Measurements from ENCODE around the gene VOPP1. TPM values are rescaled to one million over a fixed set of nuclear protein-coding genes. Genes with fewer than 3 reads are reported as not detected.

VOPP1 gene
- total RNA-seq, 2 experiments from 2014 or later, result 32.6 to 34.7 TPM

- POLR2A ChIA-PET, result interaction anchor here (1.1 to 2.5 kb wide), 5 partner anchors 11 to 152 kb away, joined by 3 to 10 read pairs (median 7); no protein-coding TSS in a partner anchor
- H3K27ac Mint-ChIP-seq, result no peak overlapping the region
- H3K36me3 Mint-ChIP-seq (ENCODE audit: low read depth), result peaks cover 20% of the 10 kb centered on the region
- DNase-seq (no peak), ATAC-seq (no peak)
- peaks cover 33% of the 10 kb centered on the region for H3K4me1 Mint-ChIP-seq (ENCODE audit: low read depth)
- no peak overlapping the region for H3K4me3 Mint-ChIP-seq
- TF ChIP-seq, protein P1, sequence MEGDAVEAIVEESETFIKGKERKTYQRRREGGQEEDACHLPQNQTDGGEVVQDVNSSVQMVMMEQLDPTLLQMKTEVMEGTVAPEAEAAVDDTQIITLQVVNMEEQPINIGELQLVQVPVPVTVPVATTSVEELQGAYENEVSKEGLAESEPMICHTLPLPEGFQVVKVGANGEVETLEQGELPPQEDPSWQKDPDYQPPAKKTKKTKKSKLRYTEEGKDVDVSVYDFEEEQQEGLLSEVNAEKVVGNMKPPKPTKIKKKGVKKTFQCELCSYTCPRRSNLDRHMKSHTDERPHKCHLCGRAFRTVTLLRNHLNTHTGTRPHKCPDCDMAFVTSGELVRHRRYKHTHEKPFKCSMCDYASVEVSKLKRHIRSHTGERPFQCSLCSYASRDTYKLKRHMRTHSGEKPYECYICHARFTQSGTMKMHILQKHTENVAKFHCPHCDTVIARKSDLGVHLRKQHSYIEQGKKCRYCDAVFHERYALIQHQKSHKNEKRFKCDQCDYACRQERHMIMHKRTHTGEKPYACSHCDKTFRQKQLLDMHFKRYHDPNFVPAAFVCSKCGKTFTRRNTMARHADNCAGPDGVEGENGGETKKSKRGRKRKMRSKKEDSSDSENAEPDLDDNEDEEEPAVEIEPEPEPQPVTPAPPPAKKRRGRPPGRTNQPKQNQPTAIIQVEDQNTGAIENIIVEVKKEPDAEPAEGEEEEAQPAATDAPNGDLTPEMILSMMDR (IDR thresholded peaks at IDR 0.05), result no peak
- no peaks in the 10 kb centered on the region for H3K9me3 Mint-ChIP-seq
- H3K27me3 Mint-ChIP-seq, result no peaks in the 10 kb centered on the region
- CTCF ChIA-PET, result no interaction called here
- intact Hi-C loops (cut with micrococcal nuclease), result no loop called here
Observed at GRCh38 chr7:55517936-55518689, 54.2 kb downstream of the VOPP1 start.

GRCh38 chr7:55517191-55517633, 55.1 kb downstream of the VOPP1 start:
- POLR2A ChIA-PET, result interaction anchor here (0.6 to 2.0 kb wide), 5 partner anchors 10 to 151 kb away, joined by 3 to 9 read pairs (median 5); no protein-coding TSS in a partner anchor
- CTCF ChIA-PET, result interaction anchor here (2.7 kb wide), 1 partner anchor 11 kb away, joined by 7 read pairs; no protein-coding TSS in a partner anchor

DNA sequence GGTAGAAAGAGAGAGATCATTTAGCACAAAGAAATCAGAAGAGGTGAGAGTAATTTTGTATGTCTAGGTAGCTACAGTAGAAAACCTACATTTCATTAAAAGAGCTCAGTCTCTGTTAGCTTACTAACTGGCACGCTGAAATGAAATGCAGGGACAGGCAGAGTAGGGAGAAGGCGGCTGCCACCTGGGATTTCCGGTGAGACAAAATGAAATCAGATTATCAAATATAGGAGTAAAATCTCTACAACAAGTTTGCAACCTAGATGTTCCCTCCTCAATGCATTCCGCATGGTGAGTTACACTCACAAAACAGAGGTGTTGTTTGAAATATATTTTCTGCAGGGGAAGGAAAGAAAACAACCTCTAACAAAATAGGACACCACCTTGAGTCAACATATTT, 55.9 kb downstream of the VOPP1 start:
- H3K36me3 Mint-ChIP-seq (ENCODE audit: low read depth), result peaks cover 20% of the 10 kb centered on the region
- DNase-seq (no peak), ATAC-seq (no peak)
- CTCF ChIA-PET, result interaction anchor here (1.8 to 2.7 kb wide), 2 partner anchors 8 to 10 kb away, joined by 5 to 7 read pairs; no protein-coding TSS in a partner anchor
- POLR2A ChIA-PET, result interaction anchor here (0.6 to 2.0 kb wide), 4 partner anchors 9 to 151 kb away, joined by 3 to 9 read pairs (median 6); no protein-coding TSS in a partner anchor
- H3K27ac Mint-ChIP-seq, result peak overlapping the region; percentile 11
- intact Hi-C loops (cut with micrococcal nuclease), result no loop called here
- H3K27me3 Mint-ChIP-seq, result no peaks in the 10 kb centered on the region
- peaks cover 31% of the 10 kb centered on the region for H3K4me1 Mint-ChIP-seq (ENCODE audit: low read depth)
- TF ChIP-seq, protein P1 (IDR thresholded peaks at IDR 0.05), result no peak
- no peaks in the 10 kb centered on the region for H3K9me3 Mint-ChIP-seq
- no peak overlapping the region for H3K4me3 Mint-ChIP-seq

More at GRCh38 chr7:55517191-55517633, 55.1 kb downstream of the VOPP1 start:
- H3K27ac Mint-ChIP-seq, result no peak overlapping the region
- no peaks in the 10 kb centered on the region for H3K27me3 Mint-ChIP-seq
- no peaks in the 10 kb centered on the region for H3K9me3 Mint-ChIP-seq
- ATAC-seq, result peak; percentile 88
- H3K4me1 Mint-ChIP-seq (ENCODE audit: low read depth), result peaks cover 27% of the 10 kb centered on the region
- TF ChIP-seq, protein P1 (IDR thresholded peaks at IDR 0.05), result no peak
- peak; percentile 72 for DNase-seq
- intact Hi-C loops (cut with micrococcal nuclease), result no loop called here
- H3K4me3 Mint-ChIP-seq, result no peak overlapping the region
- H3K36me3 Mint-ChIP-seq (ENCODE audit: low read depth), result peaks cover 20% of the 10 kb centered on the region

DNA sequence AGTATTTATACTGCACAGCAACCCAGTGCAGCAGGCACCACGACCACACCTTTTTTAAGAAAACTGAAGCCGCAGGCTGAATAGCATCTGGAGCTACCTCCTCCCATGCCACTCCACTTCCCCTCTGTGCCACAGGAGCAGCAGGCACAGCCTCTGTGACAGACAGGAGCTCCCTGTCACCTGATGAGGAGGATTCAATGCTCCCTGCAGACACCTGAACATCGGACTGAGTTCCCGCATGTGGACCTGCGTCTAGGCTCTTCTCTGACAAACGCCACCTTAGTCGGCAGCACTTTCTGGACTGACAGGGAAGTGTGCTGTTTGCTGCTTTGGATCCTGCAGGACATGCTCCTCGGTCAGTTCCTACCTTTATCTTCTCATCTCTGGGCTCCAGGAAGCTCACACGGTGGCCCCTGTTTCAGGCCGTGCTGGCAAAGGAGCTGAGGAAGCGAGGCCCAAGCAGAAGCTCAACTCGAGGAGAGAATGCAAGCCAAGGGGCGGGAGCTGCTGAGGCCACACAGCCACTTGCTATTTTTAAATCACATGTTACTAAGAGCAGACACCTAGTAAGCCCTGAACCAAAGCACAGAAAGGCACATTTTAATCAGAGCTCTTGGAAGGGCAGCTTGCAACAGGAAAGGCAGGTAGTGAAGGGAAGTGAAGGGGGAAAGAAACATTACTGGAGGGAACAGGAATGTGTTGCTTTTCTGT, 56.6 kb downstream of the VOPP1 start:
- DNase-seq, result no peak
- H3K27ac Mint-ChIP-seq, result peak overlapping the region; percentile 21
- POLR2A ChIA-PET, result interaction anchor here (1.0 kb wide), 1 partner anchor 15 kb away, joined by 3 read pairs; no protein-coding TSS in a partner anchor
- TF ChIP-seq, protein P1 (IDR thresholded peaks at IDR 0.05), result no peak
- peaks cover 35% of the 10 kb centered on the region for H3K4me1 Mint-ChIP-seq (ENCODE audit: low read depth)
- ATAC-seq, result no peak
- CTCF ChIA-PET, result interaction anchor here (1.3 to 2.7 kb wide), 3 partner anchors 9 to 18 kb away, joined by 4 to 7 read pairs (median 5); no protein-coding TSS in a partner anchor
- H3K36me3 Mint-ChIP-seq (ENCODE audit: low read depth), result peaks cover 20% of the 10 kb centered on the region
- intact Hi-C loops (cut with micrococcal nuclease), result no loop called here
- no peaks in the 10 kb centered on the region for H3K27me3 Mint-ChIP-seq
- H3K4me3 Mint-ChIP-seq, result no peak overlapping the region
- H3K9me3 Mint-ChIP-seq, result no peaks in the 10 kb centered on the region
